Esophagus muscularis mucosa (tissue), 3 donors: ENCODE measurements around the gene PTPN20.
A peak's percentile ranks its signal among the peaks of the same experiment; 100 is the strongest.
"Not testable (repeated sequence)": the region's sequence is repeated elsewhere in the genome, so short reads cannot be mapped to it uniquely, and the experiment has no call there.

Source experiments
- POLR2A ChIP-seq: fragments of 450-650 bp; IDR thresholded peaks from one replicate; pipeline ENCODE4 v1.6.1; 2017; ENCODE audit warnings: antibody characterized with exemption, moderate library complexity, mild to moderate bottlenecking, low read depth
- POLR2AphosphoS5 ChIP-seq, 2 donors: sonication (generic); formaldehyde crosslinking; IDR thresholded peaks; one replicate each; pipeline ENCODE4 v1.6.1; 2017; ENCODE audit warnings: antibody characterized with exemption in 2 of 2
- TF ChIP-seq, protein P1 (sequence below), 3 experiments: fragments of 200-600 bp in 2 of 3; fragments of 450-650 bp in 1 of 3; sonication (generic) in 2 of 3; IDR thresholded peaks; one replicate each; pipeline ENCODE4 v1.5.1; 2017 to 2019; ENCODE audit warnings: antibody characterized with exemption in 3 of 3, mild to moderate bottlenecking in 2 of 3, moderate library complexity in 1 of 3

DNA sequence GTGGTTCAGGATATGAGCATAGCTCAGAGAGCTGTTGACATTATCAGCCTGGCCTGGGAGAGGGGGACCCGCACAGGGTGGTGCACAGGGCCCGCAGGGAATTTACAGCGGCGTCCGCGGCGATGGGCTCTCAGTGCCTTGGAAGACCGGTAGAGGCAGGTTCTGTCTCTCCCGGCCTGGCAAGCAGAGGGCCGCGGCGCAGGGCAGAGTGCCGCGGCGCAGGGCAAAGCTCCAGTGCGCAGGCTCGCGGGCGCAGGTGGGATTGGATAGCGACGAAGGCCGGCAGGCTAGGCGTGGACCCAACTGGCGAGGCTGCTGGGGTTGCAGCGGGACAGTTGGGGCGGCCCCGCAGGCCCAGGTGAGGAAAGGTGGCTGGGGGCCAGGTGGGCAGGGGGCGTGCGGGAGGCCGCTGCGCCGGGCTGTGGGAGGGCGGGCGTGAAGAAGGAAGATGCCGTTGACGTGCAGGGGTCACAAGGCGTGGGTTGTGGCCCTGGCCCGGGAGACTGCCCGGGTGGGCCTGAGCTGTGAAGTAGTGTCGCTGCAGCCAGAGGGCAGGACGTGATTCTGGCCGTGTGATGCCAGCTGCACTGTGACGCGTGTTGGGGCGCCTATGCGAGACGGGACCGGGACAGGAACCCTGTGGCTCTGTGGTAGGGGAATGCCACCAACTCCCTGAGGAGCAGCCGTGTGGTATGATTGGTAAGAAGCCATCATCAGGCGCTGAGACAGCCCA is at the start of gene PTPN20:
- TF ChIP-seq, protein P1, sequence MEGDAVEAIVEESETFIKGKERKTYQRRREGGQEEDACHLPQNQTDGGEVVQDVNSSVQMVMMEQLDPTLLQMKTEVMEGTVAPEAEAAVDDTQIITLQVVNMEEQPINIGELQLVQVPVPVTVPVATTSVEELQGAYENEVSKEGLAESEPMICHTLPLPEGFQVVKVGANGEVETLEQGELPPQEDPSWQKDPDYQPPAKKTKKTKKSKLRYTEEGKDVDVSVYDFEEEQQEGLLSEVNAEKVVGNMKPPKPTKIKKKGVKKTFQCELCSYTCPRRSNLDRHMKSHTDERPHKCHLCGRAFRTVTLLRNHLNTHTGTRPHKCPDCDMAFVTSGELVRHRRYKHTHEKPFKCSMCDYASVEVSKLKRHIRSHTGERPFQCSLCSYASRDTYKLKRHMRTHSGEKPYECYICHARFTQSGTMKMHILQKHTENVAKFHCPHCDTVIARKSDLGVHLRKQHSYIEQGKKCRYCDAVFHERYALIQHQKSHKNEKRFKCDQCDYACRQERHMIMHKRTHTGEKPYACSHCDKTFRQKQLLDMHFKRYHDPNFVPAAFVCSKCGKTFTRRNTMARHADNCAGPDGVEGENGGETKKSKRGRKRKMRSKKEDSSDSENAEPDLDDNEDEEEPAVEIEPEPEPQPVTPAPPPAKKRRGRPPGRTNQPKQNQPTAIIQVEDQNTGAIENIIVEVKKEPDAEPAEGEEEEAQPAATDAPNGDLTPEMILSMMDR (IDR thresholded peaks at IDR 0.05) = not testable (repeated sequence)
- TF ChIP-seq POLR2AphosphoS5 (IDR thresholded peaks at IDR 0.05) = peak in 1 of 2 donors; percentile 34
- TF ChIP-seq POLR2A = not testable (repeated sequence)
